Cardiac fibroblast (primary cell): ENCODE results near the gene GPR176.
"Not testable (repeated sequence)": the region's sequence is repeated elsewhere in the genome, so short reads cannot be mapped to it uniquely, and the experiment has no call there.

Experiments
- DNase-seq, 2 donors: peaks; one replicate each; pipeline versions ENCODE4 v3.0.0 to v3.0.0-alpha.2; 2010; ENCODE audit warnings: low read depth in 2 of 2
- H3K4me3 ChIP-seq, 2 donors: replicated peaks in 1 of 2; 1 replicate in 1 of 2; 2 replicates in 1 of 2; pipeline ENCODE4 v1.5.1; 2011; ENCODE audit warnings: low read depth in 2 of 2, low read length in 2 of 2, mild to moderate bottlenecking in 2 of 2, moderate library complexity in 1 of 2
- CTCF ChIP-seq: IDR thresholded peaks from one replicate; pipeline ENCODE4 v1.5.1; 2011; ENCODE audit warnings: low read depth, mild to moderate bottlenecking, low read length, inconsistent platforms

The GPR176 gene

GRCh38 chr15:39896846-39897245 lies 23.2 kb downstream of the GPR176 start:
- H3K4me3 ChIP-seq = no peak overlapping the region
- DNase-seq = peak; percentile 69 to 75
- TF ChIP-seq CTCF = no peak

- DNase-seq = peak in 1 of 2 donors; percentile 42
- no peak for TF ChIP-seq CTCF
- no peak overlapping the region for H3K4me3 ChIP-seq
These were observed 24.0 kb downstream of the GPR176 start for GRCh38 chr15:39896101-39896500.

- not testable (repeated sequence) for H3K4me3 ChIP-seq, DNase-seq
These were observed 27.0 kb downstream of the GPR176 start for GRCh38 chr15:39893051-39893450.

GRCh38 chr15:39892418-39892817 lies 27.6 kb downstream of the GPR176 start:
- DNase-seq = peak in 1 of 2 donors; percentile 27
- TF ChIP-seq CTCF = no peak
- H3K4me3 ChIP-seq = no peak overlapping the region

- no peak overlapping the region for H3K4me3 ChIP-seq
- no peak for TF ChIP-seq CTCF
These were observed 29.4 kb downstream of the GPR176 start for GRCh38 chr15:39890621-39891020.

GRCh38 chr15:39889601-39890000 lies 30.5 kb downstream of the GPR176 start:
- DNase-seq = no peak
- no peak for TF ChIP-seq CTCF
- H3K4me3 ChIP-seq = no peak overlapping the region

More at GRCh38 chr15:39890621-39891020, 29.4 kb downstream of the GPR176 start:
- no peak for DNase-seq

- no peak overlapping the region for H3K4me3 ChIP-seq
- DNase-seq = no peak
- no peak for TF ChIP-seq CTCF
These were observed 31.3 kb downstream of the GPR176 start for GRCh38 chr15:39888809-39889208.
